GM12874 (cell line): ENCODE measurements around the gene KIAA0586.
A peak's percentile ranks its signal among the peaks of the same experiment; 100 is the strongest.

Experiments used
- CTCF ChIP-seq: IDR thresholded peaks from 2 replicates; pipeline ENCODE4 v1.5.1; 2011; ENCODE audit warnings: low read depth, mild to moderate bottlenecking, control low read depth, low read length, moderate library complexity; ENCODE audit not compliant: insufficient read depth

KIAA0586 gene

GRCh38 chr14:58571769-58572472 lies 144.4 kb downstream of the KIAA0586 start:
- TF ChIP-seq CTCF: no peak

- TF ChIP-seq CTCF: no peak
These were observed 144.9 kb downstream of the KIAA0586 start for GRCh38 chr14:58572473-58572853.

- no peak for TF ChIP-seq CTCF
These were observed 145.3 kb downstream of the KIAA0586 start for GRCh38 chr14:58572863-58573262.

DNA sequence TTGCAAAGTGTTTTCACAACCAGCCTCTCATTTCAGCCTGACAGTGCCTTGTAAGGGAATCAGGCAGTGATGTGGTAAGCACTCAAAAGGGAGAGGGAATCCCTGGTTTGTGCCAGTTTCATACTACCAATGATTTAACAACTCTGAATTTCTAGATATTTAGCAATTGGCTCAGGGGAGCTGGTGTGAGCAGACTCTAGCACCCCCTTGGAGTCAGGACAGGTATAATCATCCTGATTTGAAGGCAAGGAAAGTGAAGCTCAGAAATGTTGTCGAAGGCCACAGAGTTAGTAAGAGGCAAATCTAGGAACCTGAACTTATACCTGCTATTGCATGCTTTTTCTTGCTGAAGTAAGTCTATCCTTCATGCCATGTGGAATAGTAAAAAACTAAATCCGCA lies 147.1 kb downstream of the KIAA0586 start:
- peak; percentile 8; the same call in 1 of the 2 replicates for TF ChIP-seq CTCF

- no peak for TF ChIP-seq CTCF
These were observed 148.4 kb downstream of the KIAA0586 start for GRCh38 chr14:58575956-58576355.

- no peak for TF ChIP-seq CTCF
These were observed 156.9 kb downstream of the KIAA0586 start for GRCh38 chr14:58584383-58584782.

DNA sequence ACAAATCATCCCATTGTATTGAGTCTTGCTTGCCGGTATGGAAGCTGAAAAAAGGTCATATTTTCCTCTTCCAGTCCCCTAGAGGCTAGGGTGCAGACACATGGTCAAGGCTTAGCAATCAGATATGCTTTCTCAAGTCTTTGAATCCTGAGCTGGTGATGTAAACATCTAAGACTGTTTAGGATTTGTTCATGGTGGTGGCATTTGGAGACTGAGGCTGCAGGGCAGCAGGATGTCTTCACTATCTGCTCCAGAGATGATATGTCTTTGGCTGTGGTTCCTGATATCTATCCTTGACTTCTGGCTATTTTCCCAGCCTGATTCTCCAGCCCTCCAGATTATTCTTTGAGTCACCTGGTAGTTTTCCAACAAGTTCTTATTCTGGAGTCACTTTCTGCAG lies 159.8 kb downstream of the KIAA0586 start:
- no peak for TF ChIP-seq CTCF
